ENCODE data around the gene PCDHA11.
"Not testable (repeated sequence)": the region's sequence is repeated elsewhere in the genome, so short reads cannot be mapped to it uniquely, and the experiment has no call there.

The PCDHA11 gene, protein sequence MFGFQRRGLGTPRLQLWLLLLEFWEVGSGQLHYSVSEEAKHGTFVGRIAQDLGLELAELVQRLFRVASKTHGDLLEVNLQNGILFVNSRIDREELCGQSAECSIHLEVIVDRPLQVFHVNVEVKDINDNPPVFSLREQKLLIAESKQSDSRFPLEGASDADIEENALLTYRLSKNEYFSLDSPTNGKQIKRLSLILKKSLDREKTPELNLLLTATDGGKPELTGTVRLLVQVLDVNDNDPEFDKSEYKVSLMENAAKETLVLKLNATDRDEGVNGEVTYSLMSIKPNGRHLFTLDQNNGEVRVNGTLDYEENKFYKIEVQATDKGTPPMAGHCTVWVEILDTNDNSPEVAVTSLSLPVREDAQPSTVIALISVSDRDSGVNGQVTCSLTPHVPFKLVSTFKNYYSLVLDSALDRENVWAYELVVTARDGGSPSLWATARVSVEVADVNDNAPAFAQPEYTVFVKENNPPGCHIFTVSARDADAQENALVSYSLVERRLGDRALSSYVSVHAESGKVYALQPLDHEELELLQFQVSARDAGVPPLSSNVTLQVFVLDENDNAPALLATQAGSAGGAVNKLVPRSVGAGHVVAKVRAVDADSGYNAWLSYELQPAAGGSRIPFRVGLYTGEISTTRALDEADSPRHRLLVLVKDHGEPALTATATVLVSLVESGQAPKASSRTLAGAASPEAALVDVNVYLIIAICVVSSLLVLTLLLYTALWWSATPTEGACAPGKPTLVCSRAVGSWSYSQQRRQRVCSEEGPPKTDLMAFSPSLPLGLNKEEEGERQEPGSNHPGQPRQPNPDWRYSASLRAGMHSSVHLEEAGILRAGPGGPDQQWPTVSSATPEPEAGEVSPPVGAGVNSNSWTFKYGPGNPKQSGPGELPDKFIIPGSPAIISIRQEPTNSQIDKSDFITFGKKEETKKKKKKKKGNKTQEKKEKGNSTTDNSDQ

GRCh38 chr5:140868721-140869554 is at the start of gene PCDHA11:
TSS of gene PCDHA11 (plus strand) at chr5:140868957. CDS start at chr5:140869104, 147 bp downstream.
- no peak for DNase-seq

- no peak for DNase-seq
Observed at GRCh38 chr5:140821375-140822280, 47.1 kb upstream of the PCDHA11 start, which contains the start of gene PCDHA5. TSS of gene PCDHA5 (plus strand) at chr5:140821613.

DNA sequence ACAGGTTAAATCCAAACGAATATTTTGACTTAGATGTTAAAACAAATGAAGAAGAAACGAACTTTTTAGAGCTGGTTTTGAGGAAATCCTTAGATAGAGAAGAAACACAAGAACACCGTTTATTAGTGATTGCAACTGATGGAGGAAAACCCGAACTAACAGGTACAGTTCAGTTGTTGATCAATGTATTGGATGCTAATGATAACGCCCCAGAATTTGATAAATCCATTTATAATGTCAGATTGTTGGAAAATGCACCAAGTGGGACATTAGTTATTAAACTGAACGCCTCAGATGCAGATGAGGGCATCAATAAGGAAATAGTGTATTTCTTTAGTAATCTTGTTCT is 46.5 kb upstream of the PCDHA11 start:
- no peak for DNase-seq

GRCh38 chr5:140822969-140823368 is 45.8 kb upstream of the PCDHA11 start:
- not testable (repeated sequence) for DNase-seq

DNA sequence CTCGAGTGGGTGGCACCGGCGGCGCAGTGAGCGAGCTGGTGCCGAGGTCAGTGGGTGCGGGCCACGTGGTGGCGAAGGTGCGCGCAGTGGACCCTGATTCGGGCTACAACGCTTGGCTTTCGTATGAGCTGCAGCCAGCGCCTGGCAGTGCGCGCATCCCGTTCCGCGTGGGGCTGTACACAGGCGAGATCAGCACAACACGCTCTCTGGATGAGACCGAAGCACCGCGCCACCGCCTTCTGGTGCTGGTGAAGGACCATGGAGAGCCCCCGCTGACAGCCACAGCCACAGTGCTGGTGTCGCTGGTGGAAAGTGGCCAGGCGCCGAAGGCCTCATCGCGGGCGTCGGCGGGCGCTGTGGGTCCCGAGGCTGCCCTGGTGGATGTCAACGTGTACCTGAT is 45.3 kb upstream of the PCDHA11 start:
- no peak for DNase-seq

- DNase-seq: peak; percentile 36 to 88 (median 77)
Observed at GRCh38 chr5:140827704-140828361, 40.9 kb upstream of the PCDHA11 start, which contains the start of gene PCDHA6. TSS of gene PCDHA6 (plus strand) at chr5:140827960. CDS start at chr5:140828092, 132 bp downstream.

GRCh38 chr5:140828362-140828737 is 40.4 kb upstream of the PCDHA11 start:
- DNase-seq: peak; percentile 29 to 83 (median 60)

DNA sequence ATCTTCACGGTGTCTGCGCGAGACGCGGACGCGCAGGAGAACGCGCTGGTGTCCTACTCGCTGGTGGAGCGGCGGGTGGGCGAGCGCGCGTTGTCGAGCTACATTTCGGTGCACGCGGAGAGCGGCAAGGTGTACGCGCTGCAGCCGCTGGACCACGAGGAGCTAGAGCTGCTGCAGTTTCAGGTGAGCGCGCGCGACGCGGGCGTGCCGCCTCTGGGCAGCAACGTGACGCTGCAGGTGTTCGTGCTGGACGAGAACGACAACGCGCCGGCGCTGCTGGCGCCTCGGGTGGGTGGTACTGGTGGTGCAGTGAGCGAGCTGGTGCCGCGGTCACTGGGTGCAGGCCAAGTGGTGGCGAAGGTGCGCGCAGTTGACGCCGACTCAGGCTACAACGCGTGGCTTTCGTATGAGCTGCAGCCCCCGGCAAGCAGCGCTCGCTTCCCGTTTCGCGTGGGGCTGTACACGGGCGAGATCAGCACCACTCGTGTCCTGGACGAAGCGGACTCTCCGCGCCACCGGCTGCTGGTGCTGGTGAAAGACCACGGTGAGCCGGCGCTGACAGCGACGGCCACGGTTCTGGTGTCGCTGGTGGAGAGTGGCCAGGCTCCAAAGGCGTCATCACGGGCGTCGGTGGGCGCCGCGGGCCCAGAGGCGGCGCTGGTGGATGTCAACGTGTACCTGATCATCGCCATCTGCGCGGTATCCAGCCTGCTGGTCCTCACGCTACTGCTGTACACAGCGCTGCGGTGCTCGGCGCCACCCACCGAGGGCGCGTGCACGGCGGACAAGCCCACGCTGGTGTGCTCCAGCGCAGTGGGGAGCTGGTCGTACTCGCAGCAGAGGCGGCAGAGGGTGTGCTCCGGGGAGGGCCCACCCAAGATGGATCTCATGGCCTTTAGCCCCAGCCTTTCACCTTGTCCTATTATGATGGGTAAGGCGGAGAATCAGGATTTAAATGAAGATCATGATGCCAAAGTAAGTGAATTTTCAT is 39.0 kb upstream of the PCDHA11 start:
- DNase-seq: not testable (repeated sequence)

DNA sequence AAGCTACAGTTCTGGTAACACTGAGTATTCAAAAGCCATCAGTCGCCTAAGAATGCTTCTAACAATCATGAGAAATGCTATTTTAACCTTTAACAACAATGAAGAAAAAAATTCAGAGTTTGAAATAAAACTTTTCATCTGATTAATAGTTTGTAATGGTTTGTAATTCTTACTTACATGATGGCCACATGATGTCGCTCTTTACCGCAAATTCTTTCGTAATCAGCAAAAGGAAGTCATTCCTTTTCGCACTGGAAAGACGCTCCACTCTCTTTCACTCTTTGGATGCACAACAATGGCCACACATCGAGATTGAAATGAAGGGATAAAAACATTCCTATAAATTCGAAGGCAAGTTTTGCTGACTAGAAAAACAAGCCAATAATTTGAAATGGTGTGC is 34.8 kb upstream of the PCDHA11 start, which contains the start of gene PCDHA7:
Gene PCDHA7 (plus strand): TSS at position 277 of the 400 bp plus-strand sequence. CDS start 115 bp downstream, at position 392.
- no peak for DNase-seq

GRCh38 chr5:140834439-140835008 is 34.2 kb upstream of the PCDHA11 start:
- DNase-seq: not testable (repeated sequence)

DNA sequence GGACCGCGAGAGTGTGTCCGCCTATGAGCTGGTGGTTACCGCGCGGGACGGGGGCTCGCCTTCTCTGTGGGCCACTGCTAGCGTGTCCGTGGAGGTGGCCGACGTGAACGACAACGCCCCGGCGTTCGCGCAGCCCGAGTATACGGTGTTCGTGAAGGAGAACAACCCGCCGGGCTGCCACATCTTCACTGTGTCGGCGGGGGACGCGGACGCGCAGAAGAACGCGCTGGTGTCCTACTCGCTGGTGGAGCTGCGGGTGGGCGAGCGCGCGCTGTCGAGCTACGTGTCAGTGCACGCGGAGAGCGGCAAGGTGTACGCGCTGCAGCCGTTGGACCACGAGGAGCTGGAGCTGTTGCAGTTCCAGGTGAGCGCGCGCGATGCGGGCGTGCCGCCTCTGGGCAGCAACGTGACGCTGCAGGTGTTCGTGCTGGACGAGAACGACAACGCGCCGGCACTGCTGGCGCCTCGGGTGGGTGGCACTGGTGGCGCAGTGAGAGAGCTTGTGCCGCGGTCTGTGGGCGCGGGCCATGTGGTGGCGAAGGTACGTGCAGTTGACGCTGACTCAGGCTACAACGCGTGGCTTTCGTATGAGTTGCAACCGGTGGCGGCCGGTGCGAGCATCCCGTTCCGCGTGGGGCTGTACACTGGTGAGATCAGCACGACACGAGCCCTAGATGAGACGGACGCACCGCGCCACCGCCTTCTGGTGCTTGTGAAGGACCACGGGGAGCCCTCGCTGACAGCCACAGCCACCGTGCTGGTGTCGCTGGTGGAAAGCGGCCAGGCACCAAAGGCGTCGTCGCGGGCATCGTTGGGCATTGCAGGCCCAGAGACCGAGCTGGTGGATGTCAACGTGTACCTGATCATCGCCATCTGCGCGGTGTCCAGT is 32.9 kb upstream of the PCDHA11 start:
- no peak for DNase-seq

GRCh38 chr5:140840978-140841962 is 27.5 kb upstream of the PCDHA11 start, which contains the start of gene PCDHA8:
TSS of gene PCDHA8 (plus strand) at chr5:140841187. CDS start at chr5:140841322, 135 bp downstream.
- DNase-seq: no peak

DNA sequence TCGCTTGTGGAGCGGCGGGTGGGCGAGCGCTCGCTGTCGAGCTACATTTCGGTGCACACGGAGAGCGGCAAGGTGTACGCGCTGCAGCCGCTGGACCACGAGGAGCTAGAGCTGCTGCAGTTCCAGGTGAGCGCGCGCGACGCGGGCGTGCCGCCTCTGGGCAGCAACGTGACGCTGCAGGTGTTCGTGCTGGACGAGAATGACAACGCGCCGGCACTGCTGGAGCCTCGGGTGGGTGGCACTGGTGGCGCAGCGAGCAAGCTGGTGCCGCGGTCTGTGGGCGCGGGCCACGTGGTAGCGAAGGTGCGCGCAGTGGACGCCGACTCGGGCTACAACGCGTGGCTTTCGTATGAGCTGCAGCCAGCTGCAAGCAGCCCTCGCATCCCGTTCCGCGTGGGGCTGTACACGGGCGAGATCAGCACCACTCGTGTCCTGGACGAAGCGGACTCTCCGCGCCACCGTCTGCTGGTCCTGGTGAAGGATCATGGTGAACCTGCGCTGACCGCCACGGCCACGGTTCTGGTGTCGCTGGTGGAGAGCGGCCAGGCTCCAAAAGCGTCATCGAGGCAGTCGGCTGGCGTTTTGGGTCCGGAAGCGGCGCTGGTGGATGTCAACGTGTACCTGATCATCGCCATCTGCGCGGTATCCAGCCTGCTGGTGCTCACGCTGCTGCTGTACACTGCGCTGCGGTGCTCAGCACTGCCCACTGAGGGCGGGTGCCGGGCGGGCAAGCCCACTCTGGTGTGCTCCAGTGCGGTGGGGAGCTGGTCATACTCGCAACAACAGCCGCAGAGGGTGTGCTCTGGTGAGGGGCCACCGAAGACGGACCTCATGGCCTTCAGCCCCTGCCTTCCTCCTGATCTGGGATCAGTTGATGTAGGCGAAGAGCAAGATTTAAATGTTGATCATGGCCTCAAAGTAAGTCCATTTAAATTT is 25.7 kb upstream of the PCDHA11 start:
- no peak for DNase-seq

DNA sequence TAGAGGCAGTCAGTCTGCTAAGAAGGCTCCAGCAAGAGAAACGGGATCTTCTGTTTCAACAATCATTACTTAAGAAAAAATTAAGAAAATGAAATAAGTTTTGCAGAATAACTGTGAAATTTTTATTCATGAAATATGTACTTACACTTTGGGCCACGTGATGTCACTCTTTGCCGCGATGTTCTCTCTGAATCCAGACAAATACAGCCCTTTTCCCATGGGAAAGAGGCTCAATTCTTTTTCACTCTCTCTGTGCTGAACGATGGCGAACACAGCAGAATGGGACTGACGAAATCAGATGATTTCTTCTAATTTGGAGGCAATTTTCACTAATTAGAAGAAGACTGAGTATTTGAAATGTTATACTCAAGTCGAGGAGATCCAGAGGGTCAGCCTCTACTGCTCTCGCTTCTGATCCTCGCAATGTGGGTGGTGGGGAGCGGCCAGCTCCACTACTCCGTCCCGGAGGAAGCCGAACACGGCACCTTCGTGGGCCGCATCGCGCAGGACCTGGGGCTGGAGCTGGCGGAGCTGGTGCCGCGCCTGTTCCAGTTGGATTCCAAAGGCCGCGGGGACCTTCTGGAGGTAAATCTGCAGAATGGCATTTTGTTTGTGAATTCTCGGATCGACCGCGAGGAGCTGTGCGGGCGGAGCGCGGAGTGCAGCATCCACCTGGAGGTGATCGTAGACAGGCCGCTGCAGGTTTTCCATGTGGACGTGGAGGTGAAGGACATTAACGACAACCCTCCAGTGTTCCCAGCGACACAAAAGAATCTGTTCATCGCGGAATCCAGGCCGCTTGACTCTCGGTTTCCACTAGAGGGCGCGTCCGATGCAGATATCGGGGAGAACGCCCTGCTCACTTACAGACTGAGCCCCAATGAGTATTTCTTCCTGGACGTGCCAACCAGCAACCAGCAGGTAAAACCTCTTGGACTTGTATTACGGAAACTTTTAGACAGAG is 20.3 kb upstream of the PCDHA11 start, which contains the start of gene PCDHA9:
Gene PCDHA9 (plus strand): TSS at position 244 of the 964 bp plus-strand sequence. CDS start 114 bp downstream, at position 358.
- not testable (repeated sequence) for DNase-seq

Measured in NCI-H1417 (cell line).